Neural cell (in vitro differentiated cells): ENCODE data around the gene ASL. TPM values are rescaled to one million over a fixed set of nuclear protein-coding genes. Genes with fewer than 3 reads are reported as not detected.

Experiments
- polyA plus RNA-seq: library from polyadenylated mRNA; depleted of rRNA; stranded (reverse); fragments of >200 nt; gene quantifications from 2 replicates; pipeline ENCODE4 v1.2.3, GENCODE V29; 2014

ASL gene
- polyA plus RNA-seq, 1 donor from 2014 or later, result 20.9 TPM

Other genes starting within 250 kb of the ASL start
- gene VKORC1L1, start 202.7 kb upstream of the ASL start, polyA plus RNA-seq, result 18.0 and 18.2 TPM in 2 replicates
- gene GUSB, start 93.6 kb upstream of the ASL start, polyA plus RNA-seq, result 50.3 and 56.1 TPM in 2 replicates
- gene CRCP, start 39.0 kb downstream of the ASL start, polyA plus RNA-seq, result 53.6 and 65.9 TPM in 2 replicates
- 53.3 and 58.5 TPM in 2 replicates for gene TPST1, start 129.5 kb downstream of the ASL start, polyA plus RNA-seq